ENCODE results near the gene EDAR.

GRCh38 chr2:109016376-109016775, 27.4 kb upstream of the EDAR start:
- no peak for TF ChIP-seq CTCF (IDR thresholded peaks at IDR 0.05; ENCODE audit: insufficient read depth, low read depth, low read length)
- no peak for TF ChIP-seq EZH2 (IDR thresholded peaks at IDR 0.05; ENCODE audit: insufficient read depth, low read length)

Measured in astrocyte (in vitro differentiated cells and primary cell).